ENCODE data around the gene LCN1. TPM values are rescaled to one million over a fixed set of nuclear protein-coding genes. Genes with fewer than 3 reads are reported as not detected.

LCN1 gene
- total and polyA plus RNA-seq, 2 of the 8 experiments (the other 6 are each of a cell fraction or from before 2014, with no cell fraction given) = not detected

DNA sequence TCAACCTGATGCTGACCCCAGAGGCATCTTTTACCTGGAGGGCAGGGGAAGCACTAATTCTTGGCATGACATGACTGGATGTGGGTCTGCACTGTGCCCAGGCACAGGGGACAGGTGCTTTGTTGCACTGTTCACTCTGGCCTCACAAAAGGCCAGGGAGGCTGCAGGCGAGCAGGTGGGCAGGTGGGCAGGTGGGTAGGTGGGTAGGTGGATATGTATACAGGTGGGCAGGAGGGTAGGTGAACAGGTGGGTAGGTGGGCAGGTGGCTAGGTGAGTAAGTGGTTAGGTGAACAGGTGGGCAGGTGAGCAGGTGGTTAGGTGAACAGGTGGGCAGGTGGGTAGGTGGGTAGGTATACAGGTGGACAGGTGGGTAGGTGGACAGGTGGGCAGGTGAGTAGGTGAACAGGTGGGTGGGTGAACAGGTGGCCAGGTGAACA, 41.8 kb downstream of the LCN1 start:
- Histone ChIP-seq H4K20me1 (replicated peaks in 1 of 2; ENCODE audit: control insufficient read depth in 1 of 2, insufficient read depth in 2 of 2, low read length in 2 of 2) (no peaks in the 10 kb centered on the region), H3K9me3 (ENCODE audit: insufficient read depth in 2 of 2, low read depth in 1 of 2, low read length in 1 of 2) (no peaks in the 10 kb centered on the region), H2BK120ac (replicated peaks; ENCODE audit: low read depth, low read length) (no peak overlapping the region), H3K27me3 (replicated peaks in 1 of 4; ENCODE audit: control insufficient read depth in 3 of 4, extremely low read depth in 1 of 4, insufficient read depth in 3 of 4, low read length in 3 of 4) (no peaks in the 10 kb centered on the region), H2BK12ac (ENCODE audit: low read depth, low read length) (no peak overlapping the region), H3K27ac (ENCODE audit: low read depth, low read length) (no peak overlapping the region), H2AFZ (ENCODE audit: low read length) (no peak overlapping the region), H3K36me3 (ENCODE audit: control insufficient read depth in 2 of 4, insufficient read depth in 4 of 4, low read length in 3 of 4) (no peaks in the 10 kb centered on the region), H2BK5ac (ENCODE audit: low read depth, low read length) (no peak overlapping the region), H2BK15ac (ENCODE audit: low read length) (no peak overlapping the region), H4K91ac (replicated peaks; ENCODE audit: insufficient read length, low read length) (no peak overlapping the region), H3K18ac (ENCODE audit: extremely low read depth, low read length) (no peak overlapping the region), H3K23ac (ENCODE audit: insufficient read length) (no peak overlapping the region), H3K4me3 (ENCODE audit: extremely low read depth in 1 of 4, insufficient read depth in 2 of 4, low read depth in 3 of 4, low read length in 4 of 4) (no peak overlapping the region), H3K9ac (replicated peaks in 1 of 4; ENCODE audit: extremely low read depth in 1 of 4, low read depth in 3 of 4, low read length in 3 of 4) (no peak overlapping the region), H3K4me2 (ENCODE audit: insufficient read depth in 1 of 2, low read depth in 2 of 2, low read length in 2 of 2) (no peak overlapping the region), H3K56ac (replicated peaks; ENCODE audit: insufficient read length, low read depth, low read length) (no peak overlapping the region), H2BK20ac (ENCODE audit: low read length) (no peak overlapping the region), H3K4ac (replicated peaks; ENCODE audit: insufficient read length, low read depth, low read length) (no peak overlapping the region), H3K79me2 (ENCODE audit: control insufficient read depth in 1 of 2, insufficient read depth in 2 of 2, low read length in 2 of 2) (no peaks in the 10 kb centered on the region), H3K79me1 (ENCODE audit: low read depth, low read length) (no peaks in the 10 kb centered on the region), H3K4me1 (replicated peaks in 1 of 4; ENCODE audit: control insufficient read depth in 3 of 4, insufficient read depth in 4 of 4, low read length in 3 of 4) (no peaks in the 10 kb centered on the region; a peak in 1 of 7 replicates), H4K8ac (ENCODE audit: extremely low read depth, insufficient read depth, low read length) (no peak overlapping the region), H3K23me2 (ENCODE audit: low read depth, low read length) (no peaks in the 10 kb centered on the region; the same call in 1 of the 2 replicates), H2AK5ac (ENCODE audit: low read depth, low read length) (no peak overlapping the region; the same call in 1 of the 2 replicates), H3K14ac (ENCODE audit: insufficient read length) (no peak overlapping the region), H4K5ac (ENCODE audit: insufficient read length, low read depth, low read length) (no peak overlapping the region)
- TF ChIP-seq CTBP2 (IDR thresholded peaks at IDR 0.05; ENCODE audit: borderline replicate concordance, insufficient read depth, insufficient read length, low read length) (no peak), NANOG (IDR thresholded peaks at IDR 0.05; ENCODE audit: insufficient read depth, low read depth, low read length, poor library complexity, severe bottlenecking) (no peak), PHF8 (conservative IDR thresholded peaks at IDR 0.05; ENCODE audit: low read depth, low read length) (no peak)
- TF ChIP-seq, protein P1, sequence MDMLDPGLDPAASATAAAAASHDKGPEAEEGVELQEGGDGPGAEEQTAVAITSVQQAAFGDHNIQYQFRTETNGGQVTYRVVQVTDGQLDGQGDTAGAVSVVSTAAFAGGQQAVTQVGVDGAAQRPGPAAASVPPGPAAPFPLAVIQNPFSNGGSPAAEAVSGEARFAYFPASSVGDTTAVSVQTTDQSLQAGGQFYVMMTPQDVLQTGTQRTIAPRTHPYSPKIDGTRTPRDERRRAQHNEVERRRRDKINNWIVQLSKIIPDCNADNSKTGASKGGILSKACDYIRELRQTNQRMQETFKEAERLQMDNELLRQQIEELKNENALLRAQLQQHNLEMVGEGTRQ (IDR thresholded peaks at IDR 0.05; ENCODE audit: low read length) = no peak
- CTCF ChIA-PET (ENCODE audit: partially characterized antibody) = no interaction called here
- WGBS, 2 experiments (ENCODE audit: extremely low coverage in 1 of 2, insufficient coverage in 1 of 2, insufficient read length in 1 of 2, insufficient replicate concordance in 2 of 2, low coverage in 1 of 2, low lambda C conversion rate in 2 of 2, missing lambda C conversion rate in 1 of 2) = 85% methylated on average over 1 of the region's 1 CpG; no CpG with 5 or more reads in 1 of the 2 experiments
- POLR2A ChIA-PET (ENCODE audit: partially characterized antibody) = no interaction called here
- DNase-seq (ENCODE audit: low read depth in 1 of 2, low spot score in 2 of 2) (no peak), FAIRE-seq (no peak)

Measured in H1 (cell line).